HepG2 (cell line): ENCODE results near the gene EFL1.

Source experiments
- CTCF ChIP-seq: sonication (generic); formaldehyde crosslinking; IDR thresholded peaks from 2 replicates; pipeline ENCODE4 v1.5.0; 2020; ENCODE audit warnings: mild to moderate bottlenecking, missing genetic modification reagents, moderate library complexity
- HDAC2 ChIP-seq: sonication (generic); formaldehyde crosslinking; IDR thresholded peaks from 2 replicates; pipeline ENCODE4 v1.4.0; 2020; ENCODE audit warnings: missing genetic modification reagents
- PRDM4 ChIP-seq: sonication (generic); formaldehyde crosslinking; IDR thresholded peaks from 2 replicates; pipeline ENCODE4 v1.9.0; 2021; ENCODE audit warnings: missing genetic modification reagents, borderline replicate concordance
- SMC3 ChIP-seq: IDR thresholded peaks from 2 replicates; pipeline ENCODE4 v1.6.1; 2011; ENCODE audit warnings: low read length, improper control_type of control experiment
- TMF1 ChIP-seq: sonication (generic); formaldehyde crosslinking; IDR thresholded peaks from 2 replicates; pipeline ENCODE4 v1.8.1; 2022; ENCODE audit warnings: low read depth, missing genetic modification reagents
- ZNF281 ChIP-seq: sonication (generic); formaldehyde crosslinking; IDR thresholded peaks from 2 replicates; pipeline ENCODE4 v1.4.0; 2020; ENCODE audit warnings: missing genetic modification reagents, borderline replicate concordance

- TF ChIP-seq SMC3 (no peak), CTCF (CRISPR knock-in tag) (no peak), PRDM4 (CRISPR knock-in tag) (no peak), HDAC2 (CRISPR knock-in tag) (no peak), TMF1 (no peak), ZNF281 (CRISPR knock-in tag) (no peak)
Measured at GRCh38 chr15:82150645-82151044, 111.9 kb downstream of the EFL1 start.
